Dendritic cell treated with granulocyte-macrophage colony-stimulating factor and Interleukin-4, amounts not matched to agents 40 ng/mL and 50 ng/mL, for 4 days (primary cell): ENCODE data around the gene AREL1.

Experiments used
- H3K27ac Mint-ChIP-seq: one replicate; pipeline ENCODE4 v1.8.0; 2022; ENCODE audit warnings: mild to moderate bottlenecking, mixed read lengths
- H3K27me3 Mint-ChIP-seq: one replicate; pipeline ENCODE4 v1.8.0; 2022; ENCODE audit warnings: mild to moderate bottlenecking, mixed read lengths
- H3K36me3 Mint-ChIP-seq: one replicate; pipeline ENCODE4 v1.8.0; 2022; ENCODE audit warnings: low read depth, mixed read lengths
- H3K4me1 Mint-ChIP-seq: one replicate; pipeline ENCODE4 v1.8.0; 2022; ENCODE audit warnings: low read depth, mixed read lengths
- H3K4me3 Mint-ChIP-seq: one replicate; pipeline ENCODE4 v1.8.0; 2022; ENCODE audit warnings: mild to moderate bottlenecking, moderate library complexity, mixed read lengths
- H3K9me3 Mint-ChIP-seq: one replicate; pipeline ENCODE4 v1.8.0; 2022; ENCODE audit warnings: mixed read lengths
- intact Hi-C: fragments of 100-400 bp; cut with micrococcal nuclease; formaldehyde crosslinking; loops from one replicate; pipeline ENCODE4 v1.15.0; 2022

AREL1 gene

DNA sequence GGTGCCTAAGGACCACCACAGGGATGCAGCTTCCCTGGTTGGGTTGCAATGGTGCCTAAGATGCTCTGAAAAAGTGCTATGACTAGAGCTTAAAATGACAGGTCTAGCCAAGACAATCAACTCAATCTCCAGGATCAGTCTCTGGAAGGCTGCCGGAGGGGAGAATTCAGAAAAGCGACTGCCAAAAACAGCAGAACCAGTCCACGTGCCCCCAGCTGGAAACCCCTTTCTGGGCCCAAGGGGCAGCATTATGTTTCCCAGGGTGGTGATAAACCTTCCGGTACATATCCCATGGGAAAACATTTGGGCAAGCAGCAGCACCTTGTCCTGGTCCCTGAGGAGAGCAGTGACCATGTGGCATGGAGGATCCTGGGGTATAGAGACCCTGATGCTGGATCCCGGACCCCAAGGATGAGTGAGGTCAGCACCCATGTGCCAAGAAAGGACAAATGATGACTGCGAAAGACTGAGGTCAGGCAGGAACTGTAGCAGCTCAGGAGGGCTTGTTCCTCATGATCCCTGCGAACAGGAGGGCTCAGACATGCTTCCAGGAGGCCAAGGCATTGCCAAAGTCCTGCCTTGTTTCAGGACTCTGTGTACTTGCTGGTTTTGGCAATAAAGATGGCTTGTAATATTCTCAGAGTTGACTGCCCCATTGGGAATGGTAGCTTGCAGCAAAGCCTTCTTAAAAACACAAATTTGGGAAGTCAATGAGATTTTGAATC lies 51.0 kb downstream of the AREL1 start:
- H3K27me3 Mint-ChIP-seq: no peaks in the 10 kb centered on the region
- H3K36me3 Mint-ChIP-seq: peaks cover 91% of the 10 kb centered on the region
- intact Hi-C loops: no loop called here
- H3K27ac Mint-ChIP-seq: no peak overlapping the region
- H3K4me1 Mint-ChIP-seq: no peaks in the 10 kb centered on the region
- H3K9me3 Mint-ChIP-seq: no peaks in the 10 kb centered on the region
- H3K4me3 Mint-ChIP-seq: no peak overlapping the region

DNA sequence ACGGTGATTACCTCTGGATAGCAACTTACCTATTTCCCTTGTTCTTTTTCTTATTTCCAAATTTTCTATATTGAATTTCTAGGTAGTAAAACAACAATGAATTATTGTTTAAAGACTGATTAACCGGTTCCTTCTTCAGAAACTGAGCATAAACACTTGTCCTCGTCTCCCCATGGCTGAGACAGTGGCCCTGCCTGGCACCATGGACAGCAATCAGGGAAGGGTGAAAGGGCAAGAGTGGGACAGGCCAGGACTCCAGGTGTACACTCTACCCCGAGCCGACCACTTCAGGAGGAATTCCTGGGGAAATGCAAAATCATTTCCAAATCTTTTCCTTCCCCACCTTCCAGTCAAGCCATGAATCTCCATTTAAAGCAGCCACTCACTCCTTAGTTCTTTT lies 52.0 kb downstream of the AREL1 start:
- no peaks in the 10 kb centered on the region for H3K27me3 Mint-ChIP-seq
- intact Hi-C loops: no loop called here
- peaks cover 89% of the 10 kb centered on the region for H3K36me3 Mint-ChIP-seq
- H3K4me1 Mint-ChIP-seq: no peaks in the 10 kb centered on the region
- H3K4me3 Mint-ChIP-seq: no peak overlapping the region
- H3K27ac Mint-ChIP-seq: no peak overlapping the region
- H3K9me3 Mint-ChIP-seq: no peaks in the 10 kb centered on the region

DNA sequence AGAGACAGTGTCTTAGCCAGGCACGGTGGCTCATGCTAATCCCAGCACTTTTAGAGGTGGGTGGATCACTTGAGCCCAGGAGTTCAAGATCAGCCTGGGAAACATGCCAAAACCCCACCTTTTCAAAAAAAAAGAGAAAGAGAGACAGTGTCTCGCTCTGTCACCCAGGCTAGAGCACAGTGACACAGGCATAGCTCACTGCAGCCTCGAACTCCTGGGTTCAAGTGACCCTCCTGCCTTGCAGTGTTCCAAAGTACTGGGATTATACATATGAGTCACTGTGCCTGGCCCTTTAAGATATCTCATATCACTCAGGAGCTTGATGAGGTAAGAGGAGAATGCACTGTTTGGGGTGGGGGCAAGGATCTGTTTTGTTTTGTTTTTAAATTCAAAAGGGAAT lies 52.7 kb downstream of the AREL1 start:
- Mint-ChIP-seq H3K4me1 (no peaks in the 10 kb centered on the region), H3K36me3 (peaks cover 89% of the 10 kb centered on the region), H3K9me3 (no peaks in the 10 kb centered on the region), H3K27me3 (no peaks in the 10 kb centered on the region), H3K27ac (no peak overlapping the region), H3K4me3 (no peak overlapping the region)
- intact Hi-C loops: no loop called here

DNA sequence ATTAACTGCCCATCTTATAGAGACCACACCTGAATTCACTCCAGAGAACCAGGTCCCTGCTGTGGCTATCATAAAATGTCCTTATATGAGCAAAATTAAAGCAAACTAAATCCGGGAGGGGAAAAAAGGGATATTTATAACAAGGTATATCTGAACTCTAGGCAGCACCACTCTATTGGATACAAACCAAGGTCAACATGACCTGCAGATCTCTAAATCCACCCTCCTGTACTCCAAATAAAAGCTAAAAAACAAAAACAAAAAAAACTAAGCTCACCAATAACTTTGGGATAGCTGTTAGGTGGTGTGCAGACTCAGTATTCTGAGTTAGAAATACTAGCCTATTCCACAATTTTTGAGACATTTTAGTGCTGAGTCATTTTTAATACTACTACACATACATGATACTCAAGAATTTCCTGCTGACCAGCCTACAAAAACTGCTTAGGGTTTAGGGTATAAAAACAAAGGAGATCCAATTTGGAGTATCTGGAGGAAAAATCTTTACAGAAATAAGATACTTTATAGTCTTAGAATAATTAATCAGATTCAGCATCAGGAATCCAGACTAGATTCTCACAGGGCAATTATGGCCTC lies 54.2 kb downstream of the AREL1 start:
- peaks cover 87% of the 10 kb centered on the region for H3K36me3 Mint-ChIP-seq
- H3K4me1 Mint-ChIP-seq: no peaks in the 10 kb centered on the region
- no peak overlapping the region for H3K27ac Mint-ChIP-seq
- intact Hi-C loops: no loop called here
- H3K9me3 Mint-ChIP-seq: no peaks in the 10 kb centered on the region
- H3K27me3 Mint-ChIP-seq: no peaks in the 10 kb centered on the region
- H3K4me3 Mint-ChIP-seq: no peak overlapping the region

DNA sequence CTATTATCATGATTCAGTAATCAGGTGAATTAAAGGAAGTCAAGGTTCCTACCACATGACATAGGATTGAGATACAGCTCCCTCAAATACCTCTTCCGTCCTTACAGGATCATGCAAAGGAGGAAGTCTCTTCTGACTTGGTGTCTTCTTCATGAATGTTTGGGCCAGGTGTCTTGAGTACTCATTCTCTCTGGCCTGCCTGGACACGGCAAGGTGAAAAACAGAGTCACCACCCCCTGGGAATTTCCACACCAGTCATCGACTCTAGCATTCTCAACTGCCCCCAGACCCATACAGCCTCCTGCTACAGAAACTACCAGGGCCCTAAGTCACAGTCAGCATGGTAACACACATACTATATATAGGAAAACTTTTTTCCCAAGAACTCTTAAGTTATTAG lies 55.9 kb downstream of the AREL1 start:
- H3K36me3 Mint-ChIP-seq: peaks cover 76% of the 10 kb centered on the region
- H3K4me1 Mint-ChIP-seq: no peaks in the 10 kb centered on the region
- no peak overlapping the region for H3K27ac Mint-ChIP-seq
- no peak overlapping the region for H3K4me3 Mint-ChIP-seq
- no peaks in the 10 kb centered on the region for H3K9me3 Mint-ChIP-seq
- H3K27me3 Mint-ChIP-seq: no peaks in the 10 kb centered on the region
- intact Hi-C loops: no loop called here

DNA sequence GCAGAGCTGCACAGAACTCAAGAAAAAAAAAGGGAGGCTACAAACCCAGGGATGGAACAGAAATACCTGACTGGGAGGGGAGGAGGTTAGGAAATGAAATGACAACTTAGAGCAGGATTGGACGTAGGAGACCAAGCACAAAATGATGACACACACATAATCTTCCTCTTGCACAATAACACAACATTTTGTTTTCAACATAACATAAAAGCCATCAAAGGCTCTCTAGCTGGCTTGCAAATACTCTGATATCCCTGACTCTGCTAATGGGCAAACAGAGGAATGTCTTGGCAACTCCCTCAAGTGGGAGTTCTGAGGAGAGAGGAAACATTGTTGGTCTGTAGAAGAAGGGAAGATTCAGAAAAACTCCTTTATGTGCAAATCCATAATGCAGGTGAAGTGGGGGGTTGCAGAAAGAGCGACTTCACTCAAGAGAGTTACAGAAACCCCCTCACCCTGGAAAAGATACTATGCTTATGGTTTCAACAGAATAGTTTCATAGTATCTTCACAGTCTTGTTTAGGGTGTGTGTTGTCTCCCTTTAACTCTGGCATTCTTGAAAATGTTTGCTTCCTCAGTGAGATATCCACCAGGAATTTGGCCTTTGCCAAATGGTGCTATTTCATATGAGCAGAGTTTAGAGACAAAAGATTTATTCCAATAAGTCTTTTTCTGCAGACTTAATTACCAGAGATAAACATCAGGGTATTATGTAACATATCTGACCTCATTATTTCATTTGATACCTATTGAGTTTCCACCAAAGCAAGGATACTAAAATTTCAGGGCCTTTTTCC lies 57.1 kb downstream of the AREL1 start:
- no peaks in the 10 kb centered on the region for H3K27me3 Mint-ChIP-seq
- no peaks in the 10 kb centered on the region for H3K4me1 Mint-ChIP-seq
- no peaks in the 10 kb centered on the region for H3K9me3 Mint-ChIP-seq
- no peak overlapping the region for H3K4me3 Mint-ChIP-seq
- intact Hi-C loops: no loop called here
- H3K36me3 Mint-ChIP-seq: peaks cover 65% of the 10 kb centered on the region
- H3K27ac Mint-ChIP-seq: no peak overlapping the region

DNA sequence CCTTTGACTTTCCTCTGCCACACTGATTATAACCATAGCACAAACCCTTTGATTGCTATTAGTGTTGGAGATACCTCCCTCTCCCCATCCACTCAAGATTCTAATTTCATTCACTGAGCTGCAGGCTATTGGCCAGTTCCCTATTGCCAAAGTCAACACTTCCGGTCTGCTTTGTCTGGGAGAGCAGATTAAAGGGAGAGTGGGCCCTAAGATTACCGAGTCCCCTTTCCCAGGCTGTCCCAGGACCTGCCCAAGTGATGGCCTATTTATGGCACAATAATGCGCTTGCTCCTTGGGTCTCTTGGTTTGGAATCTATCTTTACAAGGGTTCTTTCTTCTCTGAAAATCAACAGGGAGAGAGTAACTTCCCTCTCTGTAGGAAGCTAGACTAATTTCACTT lies 57.9 kb downstream of the AREL1 start:
- no peaks in the 10 kb centered on the region for H3K9me3 Mint-ChIP-seq
- no peak overlapping the region for H3K27ac Mint-ChIP-seq
- H3K27me3 Mint-ChIP-seq: no peaks in the 10 kb centered on the region
- intact Hi-C loops: no loop called here
- no peak overlapping the region for H3K4me3 Mint-ChIP-seq
- H3K4me1 Mint-ChIP-seq: no peaks in the 10 kb centered on the region
- H3K36me3 Mint-ChIP-seq: peaks cover 56% of the 10 kb centered on the region

DNA sequence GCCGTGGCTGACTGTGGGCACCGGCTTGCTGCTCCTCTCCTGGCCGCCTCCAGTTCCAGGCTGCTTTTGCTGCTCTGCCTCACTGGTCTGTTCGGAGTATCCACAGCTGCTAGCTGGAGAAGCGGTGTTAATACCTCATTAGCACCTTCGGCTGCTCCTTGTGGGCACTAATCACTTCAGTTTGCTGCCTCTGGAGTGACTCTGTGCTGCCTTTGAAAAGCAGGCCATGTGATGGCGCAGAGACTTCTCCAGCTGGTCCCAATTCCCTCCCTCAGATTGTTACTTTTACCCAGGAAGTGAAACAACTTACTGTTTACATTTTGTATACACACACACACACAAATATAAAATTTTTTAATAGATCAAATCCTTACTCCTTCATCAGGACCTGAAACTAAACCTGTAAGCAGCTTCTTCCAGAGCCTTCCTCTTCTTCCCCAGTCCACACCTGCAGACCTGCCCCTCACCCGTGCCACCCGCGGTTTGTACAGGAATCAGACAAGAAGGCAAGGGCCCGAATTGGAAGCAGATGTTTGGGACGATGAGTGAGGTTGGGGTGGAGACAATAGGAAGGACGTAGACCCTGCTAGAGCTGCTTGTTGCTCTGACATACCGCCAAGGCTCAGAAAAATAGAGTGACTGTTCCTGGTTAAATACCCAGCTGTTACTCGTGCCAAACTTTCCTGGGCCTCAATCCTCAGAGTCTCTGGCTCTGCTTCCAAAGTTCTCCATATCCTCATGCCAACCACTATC lies 59.3 kb downstream of the AREL1 start:
- Mint-ChIP-seq H3K4me3 (no peak overlapping the region), H3K27me3 (peaks cover 4% of the 10 kb centered on the region), H3K4me1 (no peaks in the 10 kb centered on the region), H3K9me3 (no peaks in the 10 kb centered on the region), H3K36me3 (peaks cover 44% of the 10 kb centered on the region), H3K27ac (no peak overlapping the region)
- intact Hi-C loops: no loop called here

DNA sequence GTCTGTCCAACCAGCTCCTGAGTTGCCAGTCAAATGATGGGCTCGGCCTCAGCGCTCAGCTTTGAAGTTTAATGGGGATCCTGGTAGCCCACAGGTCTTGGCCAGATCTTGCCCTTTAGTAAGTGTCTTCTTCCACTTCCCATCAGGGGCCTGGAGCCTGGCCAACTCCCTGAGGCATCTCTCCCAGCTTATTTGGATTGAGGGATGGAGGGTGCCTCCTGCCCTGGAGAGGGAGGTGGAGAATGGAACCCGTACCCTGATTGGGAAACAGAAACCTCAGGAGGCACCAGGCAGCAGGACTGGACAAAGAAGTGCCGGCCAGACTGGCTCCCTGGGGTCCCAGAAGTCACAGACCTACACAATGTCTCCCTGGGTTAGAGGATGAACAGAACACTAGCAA lies 60.3 kb downstream of the AREL1 start:
- H3K36me3 Mint-ChIP-seq: peaks cover 41% of the 10 kb centered on the region
- no peak overlapping the region for H3K4me3 Mint-ChIP-seq
- intact Hi-C loops: no loop called here
- peaks cover 4% of the 10 kb centered on the region for H3K27me3 Mint-ChIP-seq
- no peak overlapping the region for H3K27ac Mint-ChIP-seq
- peaks cover 4% of the 10 kb centered on the region for H3K4me1 Mint-ChIP-seq
- no peaks in the 10 kb centered on the region for H3K9me3 Mint-ChIP-seq

DNA sequence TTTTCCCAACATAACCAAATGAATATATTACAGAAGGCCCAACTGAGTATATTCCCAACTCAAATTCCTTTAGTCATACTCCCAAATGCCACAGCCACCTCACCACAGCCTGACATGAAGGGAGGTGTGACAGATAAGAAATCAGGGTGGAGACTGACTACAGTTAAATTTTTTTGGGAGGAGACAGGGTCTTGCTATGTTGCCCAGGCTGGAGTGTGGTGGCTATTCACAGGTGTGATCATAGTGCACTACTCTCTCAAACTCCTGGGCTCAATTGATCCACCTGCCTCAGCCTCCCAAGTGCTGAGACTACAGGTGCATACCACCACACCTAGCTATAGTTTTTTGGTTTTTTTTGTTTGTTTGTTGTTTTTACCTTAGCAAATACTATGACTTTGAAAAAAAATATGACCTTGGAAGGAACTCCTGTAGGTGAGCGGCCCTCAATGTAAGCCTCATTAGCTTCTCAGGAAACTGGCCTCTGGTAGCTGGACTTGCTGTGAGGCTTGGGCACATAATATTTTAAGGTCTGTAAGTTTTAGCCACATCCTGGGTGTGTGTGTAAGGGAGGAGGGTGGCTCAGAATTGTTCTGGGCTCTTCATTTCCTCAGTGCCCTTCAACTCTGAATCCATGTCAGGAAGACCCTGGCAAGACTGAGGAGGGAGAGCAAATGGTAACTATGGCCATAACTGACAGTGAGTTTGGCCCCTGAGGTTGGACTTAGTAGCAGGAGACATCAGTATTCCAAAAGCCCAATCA lies 61.8 kb downstream of the AREL1 start:
- peaks cover 4% of the 10 kb centered on the region for H3K27me3 Mint-ChIP-seq
- H3K4me3 Mint-ChIP-seq: no peak overlapping the region
- no peak overlapping the region for H3K27ac Mint-ChIP-seq

DNA sequence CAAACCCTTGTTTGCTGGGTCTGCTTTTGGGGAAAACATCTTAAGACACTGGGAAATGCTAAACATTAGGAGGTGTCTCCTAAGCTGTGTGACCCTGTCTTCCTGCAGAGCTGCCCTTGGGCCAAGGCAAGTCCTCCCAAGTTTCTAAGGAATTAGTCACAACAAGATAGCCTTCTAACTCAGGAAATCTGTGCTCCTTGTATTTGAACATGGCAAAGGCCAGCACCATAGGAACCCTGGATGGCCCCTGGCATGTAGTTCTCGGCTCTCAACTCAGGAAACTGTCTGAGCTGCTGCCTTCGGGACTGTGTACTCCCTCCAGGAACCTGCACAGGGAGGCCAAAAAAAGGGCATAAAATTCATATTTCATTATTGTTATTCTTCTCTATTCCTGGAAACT lies 63.2 kb downstream of the AREL1 start:
- H3K36me3 Mint-ChIP-seq: peaks cover 15% of the 10 kb centered on the region
- intact Hi-C loops: no loop called here
- peaks cover 13% of the 10 kb centered on the region for H3K4me1 Mint-ChIP-seq
- H3K27me3 Mint-ChIP-seq: peaks cover 11% of the 10 kb centered on the region
- H3K9me3 Mint-ChIP-seq: no peaks in the 10 kb centered on the region
- H3K4me3 Mint-ChIP-seq: no peak overlapping the region
- H3K27ac Mint-ChIP-seq: no peak overlapping the region

More for the DNA sequence above, 61.8 kb downstream of the AREL1 start:
- no peaks in the 10 kb centered on the region for H3K9me3 Mint-ChIP-seq
- intact Hi-C loops: no loop called here
- peaks cover 6% of the 10 kb centered on the region for H3K4me1 Mint-ChIP-seq
- H3K36me3 Mint-ChIP-seq: peaks cover 27% of the 10 kb centered on the region

DNA sequence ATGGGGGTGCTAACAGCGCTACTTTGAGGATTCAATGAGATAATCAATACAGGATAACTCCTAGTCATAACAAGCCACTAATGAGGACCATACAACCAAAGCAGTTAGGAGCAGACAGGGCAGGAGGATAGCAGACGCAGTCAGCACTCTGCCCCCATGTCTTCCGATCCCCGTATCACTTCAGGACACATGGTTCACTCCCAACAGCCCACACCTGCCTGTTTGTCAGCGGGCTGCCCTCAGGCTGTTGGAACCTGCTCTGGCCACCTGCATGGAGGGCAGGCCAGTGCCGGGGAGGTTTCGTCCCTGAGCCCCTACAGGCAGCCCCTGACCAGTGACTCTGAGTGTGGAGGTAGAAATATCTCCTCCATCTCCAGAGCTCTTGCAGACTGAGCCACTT lies 63.7 kb downstream of the AREL1 start:
- H3K36me3 Mint-ChIP-seq: peaks cover 10% of the 10 kb centered on the region
- intact Hi-C loops: no loop called here
- peaks cover 13% of the 10 kb centered on the region for H3K4me1 Mint-ChIP-seq
- H3K27ac Mint-ChIP-seq: no peak overlapping the region
- peaks cover 11% of the 10 kb centered on the region for H3K27me3 Mint-ChIP-seq
- H3K9me3 Mint-ChIP-seq: no peaks in the 10 kb centered on the region
- H3K4me3 Mint-ChIP-seq: no peak overlapping the region

DNA sequence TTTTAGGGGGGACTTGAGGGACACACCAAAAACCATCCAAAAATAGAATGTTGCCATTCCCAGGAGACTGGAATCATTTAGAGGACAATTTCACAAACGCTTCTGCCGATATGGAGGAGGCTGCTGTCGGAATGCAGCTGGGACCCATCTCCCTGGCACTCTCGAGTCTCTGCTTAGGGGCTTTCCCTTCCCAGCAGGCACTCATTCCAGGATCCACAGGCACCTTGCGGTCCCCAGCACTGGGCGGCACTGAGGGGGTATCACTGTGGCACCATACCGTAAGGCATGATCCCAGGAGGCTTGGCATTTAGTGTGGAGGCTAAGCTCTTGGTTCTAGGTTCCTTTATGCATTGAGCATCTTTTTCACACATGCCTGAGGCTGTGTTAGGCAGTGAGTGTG lies 64.3 kb downstream of the AREL1 start:
- Mint-ChIP-seq H3K4me3 (no peak overlapping the region), H3K27me3 (peaks cover 11% of the 10 kb centered on the region), H3K27ac (no peak overlapping the region), H3K9me3 (no peaks in the 10 kb centered on the region), H3K36me3 (peaks cover 6% of the 10 kb centered on the region), H3K4me1 (peaks cover 13% of the 10 kb centered on the region)
- intact Hi-C loops: no loop called here
